ENCODE measurements around the gene MSMB. TPM values are rescaled to one million over a fixed set of nuclear protein-coding genes. Genes with fewer than 3 reads are reported as not detected.

Gene MSMB
- total and polyA plus RNA-seq, 2 of the 8 experiments (the other 6 are each of a cell fraction or from before 2014, with no cell fraction given) = not detected

GRCh38 chr10:46048152-46048551 lies 2.1 kb upstream of the MSMB start (continued):
- no peak for TF ChIP-seq CHD7 (IDR thresholded peaks at IDR 0.05; ENCODE audit: insufficient replicate concordance, low read length)
- TF ChIP-seq RNF2 (IDR thresholded peaks at IDR 0.05; ENCODE audit: borderline replicate concordance, low read depth, low read length, missing control alignments, poor library complexity, severe bottlenecking) = no peak
- no peak for TF ChIP-seq KDM5A (IDR thresholded peaks at IDR 0.05; ENCODE audit: low read length)
- no peak for TF ChIP-seq CTBP2 (IDR thresholded peaks at IDR 0.05; ENCODE audit: borderline replicate concordance, insufficient read depth, insufficient read length, low read length)

Measured in H1 (cell line).